Peyer's patch (tissue), 4 donors: Measurements from ENCODE around the gene PCDH19.

Experiments
- CTCF ChIP-seq, 6 experiments: fragments of 450-650 bp in 4 of 6; fragments of 200-600 bp in 2 of 6; sonication (generic) in 1 of 6; IDR thresholded peaks; one replicate each; pipeline ENCODE4 v1.5.1; 2017 to 2019; ENCODE audit warnings: antibody characterized with exemption in 6 of 6, mild to moderate bottlenecking in 3 of 6, moderate library complexity in 1 of 6
- POLR2A ChIP-seq, 2 donors: fragments of 450-650 bp; IDR thresholded peaks; one replicate each; pipeline ENCODE4 v1.5.1; 2017; ENCODE audit warnings: antibody characterized with exemption in 2 of 2, mild to moderate bottlenecking in 2 of 2, moderate library complexity in 2 of 2

- no peak for TF ChIP-seq CTCF (IDR thresholded peaks at IDR 0.05)
- no peak for TF ChIP-seq POLR2A (IDR thresholded peaks at IDR 0.05)
Measured at GRCh38 chrX:100407147-100407783, 2.8 kb downstream of the PCDH19 start.
